ENCODE data around the gene MYBPH.

MYBPH gene

DNA sequence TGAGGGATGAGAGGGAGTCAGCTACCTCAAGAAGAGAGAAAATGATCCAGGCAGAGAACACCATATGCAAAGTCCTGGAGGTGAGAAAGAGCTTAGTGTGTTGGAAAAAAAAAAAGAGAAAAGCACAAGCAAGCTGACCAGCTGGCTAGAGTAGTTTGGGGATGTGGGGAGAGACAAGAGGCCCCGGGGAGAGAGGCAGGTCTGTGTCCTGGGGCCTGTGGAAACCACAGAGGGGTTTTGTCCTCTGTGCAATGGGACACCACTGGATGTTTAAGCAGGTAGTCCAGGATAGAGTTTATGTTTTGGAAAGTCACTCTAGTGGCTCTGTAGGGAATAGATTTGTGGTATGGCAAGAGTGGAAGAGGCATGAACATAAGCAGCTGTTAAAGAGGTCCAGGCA lies 25.3 kb upstream of the MYBPH start:
- H3K27ac ChIP-seq: no peak overlapping the region
- H3K4me2 ChIP-seq: no peak overlapping the region
- H3K79me2 ChIP-seq (ENCODE audit: insufficient read depth, low read depth): no peaks in the 10 kb centered on the region
- no peaks in the 10 kb centered on the region for H3K4me1 ChIP-seq (ENCODE audit: low read depth, poor library complexity, severe bottlenecking)
- no peaks in the 10 kb centered on the region for H3K27me3 ChIP-seq (ENCODE audit: insufficient read depth, low read depth)
- TF ChIP-seq, protein P1, sequence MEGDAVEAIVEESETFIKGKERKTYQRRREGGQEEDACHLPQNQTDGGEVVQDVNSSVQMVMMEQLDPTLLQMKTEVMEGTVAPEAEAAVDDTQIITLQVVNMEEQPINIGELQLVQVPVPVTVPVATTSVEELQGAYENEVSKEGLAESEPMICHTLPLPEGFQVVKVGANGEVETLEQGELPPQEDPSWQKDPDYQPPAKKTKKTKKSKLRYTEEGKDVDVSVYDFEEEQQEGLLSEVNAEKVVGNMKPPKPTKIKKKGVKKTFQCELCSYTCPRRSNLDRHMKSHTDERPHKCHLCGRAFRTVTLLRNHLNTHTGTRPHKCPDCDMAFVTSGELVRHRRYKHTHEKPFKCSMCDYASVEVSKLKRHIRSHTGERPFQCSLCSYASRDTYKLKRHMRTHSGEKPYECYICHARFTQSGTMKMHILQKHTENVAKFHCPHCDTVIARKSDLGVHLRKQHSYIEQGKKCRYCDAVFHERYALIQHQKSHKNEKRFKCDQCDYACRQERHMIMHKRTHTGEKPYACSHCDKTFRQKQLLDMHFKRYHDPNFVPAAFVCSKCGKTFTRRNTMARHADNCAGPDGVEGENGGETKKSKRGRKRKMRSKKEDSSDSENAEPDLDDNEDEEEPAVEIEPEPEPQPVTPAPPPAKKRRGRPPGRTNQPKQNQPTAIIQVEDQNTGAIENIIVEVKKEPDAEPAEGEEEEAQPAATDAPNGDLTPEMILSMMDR (conservative IDR thresholded peaks at IDR 0.05; ENCODE audit: low read depth, low read length): no peak
- H3K4me3 ChIP-seq (IDR thresholded peaks at IDR 0.05; ENCODE audit: insufficient read depth, low read depth, low read length): no peak overlapping the region
- no peak overlapping the region for H3K9ac ChIP-seq
- H2AFZ ChIP-seq (ENCODE audit: low read depth): no peak overlapping the region
- H3K36me3 ChIP-seq (ENCODE audit: insufficient read depth): no peaks in the 10 kb centered on the region
- H4K20me1 ChIP-seq (ENCODE audit: insufficient read depth): no peaks in the 10 kb centered on the region

DNA sequence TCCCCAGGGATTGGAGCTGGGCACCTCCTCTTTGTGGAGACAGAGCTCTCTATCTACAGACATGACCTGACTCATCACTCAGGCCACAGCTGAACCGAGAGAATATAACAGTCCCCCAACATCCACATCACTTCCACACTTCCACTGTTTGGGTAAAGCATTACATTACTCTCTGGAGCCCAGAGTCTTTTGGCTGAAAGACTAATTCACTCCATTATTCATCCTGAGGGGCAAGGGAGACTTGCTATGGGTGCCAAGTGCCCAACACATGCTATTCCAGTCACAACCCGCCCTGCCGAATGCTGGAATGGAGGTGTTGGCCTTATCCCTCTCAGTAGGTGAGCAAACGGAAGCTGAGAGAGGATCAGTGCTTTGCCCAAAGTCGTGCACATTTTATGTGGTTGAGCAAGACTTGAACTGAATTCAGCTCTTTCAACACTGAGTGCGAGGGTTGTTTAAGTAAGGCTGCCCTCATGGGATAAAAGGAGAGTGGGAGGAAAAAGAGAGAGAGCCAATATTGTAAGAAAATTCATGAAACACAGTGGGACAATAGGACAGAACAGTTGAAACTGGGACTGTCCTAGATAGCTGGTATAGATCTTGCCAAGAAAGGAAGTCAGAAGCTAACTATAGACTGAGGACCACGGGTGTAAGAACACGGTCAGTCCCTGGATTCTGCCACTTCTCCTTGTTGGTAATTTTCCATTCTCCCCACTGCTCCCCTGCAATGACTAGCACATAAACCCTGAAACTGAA lies 24.4 kb upstream of the MYBPH start:
- no peak overlapping the region for H3K27ac ChIP-seq
- H3K4me1 ChIP-seq (ENCODE audit: low read depth, poor library complexity, severe bottlenecking): no peaks in the 10 kb centered on the region
- no peaks in the 10 kb centered on the region for H3K27me3 ChIP-seq (ENCODE audit: insufficient read depth, low read depth)
- H3K4me2 ChIP-seq: no peak overlapping the region
- no peak overlapping the region for H3K4me3 ChIP-seq (IDR thresholded peaks at IDR 0.05; ENCODE audit: insufficient read depth, low read depth, low read length)
- no peak overlapping the region for H3K9ac ChIP-seq
- H3K79me2 ChIP-seq (ENCODE audit: insufficient read depth, low read depth): no peaks in the 10 kb centered on the region
- H4K20me1 ChIP-seq (ENCODE audit: insufficient read depth): no peaks in the 10 kb centered on the region
- no peaks in the 10 kb centered on the region for H3K36me3 ChIP-seq (ENCODE audit: insufficient read depth)
- TF ChIP-seq, protein P1 (conservative IDR thresholded peaks at IDR 0.05; ENCODE audit: low read depth, low read length): no peak
- H2AFZ ChIP-seq (ENCODE audit: low read depth): no peak overlapping the region

DNA sequence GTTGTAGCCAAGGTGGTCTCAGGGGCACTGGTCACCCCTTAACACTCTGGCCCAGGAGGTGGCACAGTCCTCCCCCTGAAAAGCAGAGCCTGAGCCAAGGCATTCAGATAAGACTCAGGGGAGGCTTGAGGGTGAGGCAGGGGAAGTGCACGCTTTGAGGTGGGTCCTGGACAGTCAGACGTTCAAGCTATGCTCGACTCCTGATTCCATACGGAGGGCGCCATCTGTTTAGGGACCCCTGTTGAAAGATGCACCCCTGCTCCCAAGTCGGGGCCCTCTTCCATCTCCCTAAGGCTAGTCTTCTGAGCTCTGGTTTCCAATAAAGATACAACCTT lies 23.8 kb upstream of the MYBPH start:
- no peak overlapping the region for H2AFZ ChIP-seq (ENCODE audit: low read depth)
- no peak overlapping the region for H3K4me3 ChIP-seq (IDR thresholded peaks at IDR 0.05; ENCODE audit: insufficient read depth, low read depth, low read length)
- H3K36me3 ChIP-seq (ENCODE audit: insufficient read depth): no peaks in the 10 kb centered on the region
- H3K27me3 ChIP-seq (ENCODE audit: insufficient read depth, low read depth): no peaks in the 10 kb centered on the region
- H3K4me2 ChIP-seq: no peak overlapping the region
- H4K20me1 ChIP-seq (ENCODE audit: insufficient read depth): no peaks in the 10 kb centered on the region
- no peak overlapping the region for H3K9ac ChIP-seq
- no peak overlapping the region for H3K27ac ChIP-seq
- TF ChIP-seq, protein P1 (conservative IDR thresholded peaks at IDR 0.05; ENCODE audit: low read depth, low read length): no peak
- no peaks in the 10 kb centered on the region for H3K79me2 ChIP-seq (ENCODE audit: insufficient read depth, low read depth)
- H3K4me1 ChIP-seq (ENCODE audit: low read depth, poor library complexity, severe bottlenecking): no peaks in the 10 kb centered on the region

DNA sequence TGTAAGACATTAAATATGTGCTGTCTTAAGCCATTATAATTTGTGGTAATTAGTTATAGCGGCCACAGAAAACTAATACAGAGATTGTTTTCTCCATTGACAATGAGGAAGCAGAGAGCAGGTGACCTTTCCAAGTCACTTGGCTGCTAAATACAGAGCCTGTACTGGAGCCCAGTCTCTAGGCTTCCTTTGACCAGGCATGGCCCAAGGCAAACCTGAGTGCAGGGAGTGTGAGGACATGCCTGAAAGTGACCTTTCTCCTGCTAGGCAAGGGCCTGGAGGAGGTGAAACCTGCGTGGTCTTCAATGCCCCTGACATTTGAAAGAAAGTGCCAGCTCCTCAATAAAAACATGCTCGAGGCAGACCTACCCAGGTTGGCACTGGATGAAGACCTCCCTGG lies 23.4 kb upstream of the MYBPH start:
- Histone ChIP-seq H3K27ac (no peak overlapping the region), H3K4me1 (ENCODE audit: low read depth, poor library complexity, severe bottlenecking) (no peaks in the 10 kb centered on the region), H3K27me3 (ENCODE audit: insufficient read depth, low read depth) (no peaks in the 10 kb centered on the region), H3K4me2 (no peak overlapping the region), H3K4me3 (IDR thresholded peaks at IDR 0.05; ENCODE audit: insufficient read depth, low read depth, low read length) (no peak overlapping the region), H3K9ac (no peak overlapping the region), H3K79me2 (ENCODE audit: insufficient read depth, low read depth) (no peaks in the 10 kb centered on the region), H2AFZ (ENCODE audit: low read depth) (no peak overlapping the region), H4K20me1 (ENCODE audit: insufficient read depth) (no peaks in the 10 kb centered on the region), H3K36me3 (ENCODE audit: insufficient read depth) (no peaks in the 10 kb centered on the region)
- TF ChIP-seq, protein P1 (conservative IDR thresholded peaks at IDR 0.05; ENCODE audit: low read depth, low read length): no peak
